PC-9 (cell line): ENCODE results near the gene H19. TPM values are rescaled to one million over a fixed set of nuclear protein-coding genes. Genes with fewer than 3 reads are reported as not detected.

Source experiments
- BruUV-seq: library from RNA; stranded (reverse); fragments of 400-500 nt; replicated peaks from 2 replicates; lab custom pipeline; 2021; lab: Mats Ljungman, UMichigan
- CTCF ChIA-PET: fragments of 300-600 bp; sonication (Branson Sonifier 250); formaldehyde crosslinking; loops from one replicate; lab custom pipeline; 2022; ENCODE audit warnings: antibody characterized with exemption; lab: Charles Lee
- POLR2A ChIA-PET: fragments of 300-600 bp; sonication (Branson Sonifier 250); formaldehyde crosslinking; loops from one replicate; lab custom pipeline; 2022; ENCODE audit warnings: antibody characterized with exemption; ENCODE audit not compliant: unreplicated experiment; lab: Charles Lee
- DNase-seq, 2 experiments: peaks; one replicate each; pipeline versions ENCODE4 v3.0.0 to v3.0.0-alpha.2; 2015 to 2022; ENCODE audit warnings: mixed read lengths in 1 of 2
- H2AFZ ChIP-seq: fragments of 200-600 bp; sonication (generic); 2 replicates; pipeline ENCODE4 v1.8.1; 2017; ENCODE audit warnings: antibody characterized with exemption
- H3F3A ChIP-seq: fragments of 200-600 bp; sonication (generic); 2 replicates; pipeline ENCODE4 v1.8.1; 2017; ENCODE audit warnings: antibody characterized with exemption, mild to moderate bottlenecking, low read depth; ENCODE audit not compliant: insufficient read depth
- H3K27ac ChIP-seq: fragments of 200-600 bp; sonication (generic); 2 replicates; pipeline ENCODE4 v1.6.1; 2016; ENCODE audit warnings: mixed run types
- H3K27me3 ChIP-seq: fragments of 200-600 bp; sonication (generic); 2 replicates; pipeline ENCODE4 v1.6.1; 2016; ENCODE audit warnings: low read depth, mixed run types; ENCODE audit not compliant: insufficient read depth
- H3K36me3 ChIP-seq: fragments of 200-600 bp; sonication (generic); 2 replicates; pipeline ENCODE4 v1.6.1; 2016; ENCODE audit warnings: low read depth, mixed run types
- H3K4me1 ChIP-seq: fragments of 200-600 bp; sonication (generic); replicated peaks from 2 replicates; pipeline ENCODE4 v1.6.1; 2016; ENCODE audit warnings: mixed run types; ENCODE audit not compliant: insufficient read depth
- H3K4me2 ChIP-seq: fragments of 200-600 bp; sonication (generic); 2 replicates; pipeline ENCODE4 v1.6.1; 2017; ENCODE audit warnings: mixed run types
- H3K4me3 ChIP-seq: fragments of 200-600 bp; sonication (generic); 2 replicates; pipeline ENCODE4 v1.6.1; 2016; ENCODE audit warnings: mixed run types
- H3K79me2 ChIP-seq: fragments of 200-600 bp; sonication (generic); 2 replicates; pipeline ENCODE4 v1.6.1; 2017; ENCODE audit warnings: low read depth, mixed run types
- H3K9me2 ChIP-seq: fragments of 200-600 bp; sonication (generic); 2 replicates; pipeline ENCODE4 v1.8.1; 2017; ENCODE audit warnings: mild to moderate bottlenecking; ENCODE audit not compliant: insufficient read depth
- H3K9me3 ChIP-seq: fragments of 200-600 bp; sonication (generic); 2 replicates; pipeline ENCODE4 v1.8.1; 2016; ENCODE audit warnings: low read depth; ENCODE audit not compliant: insufficient read depth
- H4K20me1 ChIP-seq: fragments of 200-600 bp; sonication (generic); 2 replicates; pipeline ENCODE4 v1.8.1; 2017; ENCODE audit not compliant: insufficient read depth
- EZH2 ChIP-seq: fragments of 200-600 bp; sonication (generic); IDR thresholded peaks from 2 replicates; pipeline ENCODE4 v1.8.0; 2017; ENCODE audit warnings: antibody characterized with exemption, low read depth
- intact Hi-C: fragments of 100-400 bp; cut with micrococcal nuclease; formaldehyde crosslinking; loops from one replicate; pipeline ENCODE4 v1.10.0; 2022; ENCODE audit not compliant: unreplicated experiment
- total RNA-seq: library from RNA; stranded (reverse); gene quantifications from 2 replicates; pipeline ENCODE4 v1.2.3, GENCODE V29; 2021
- TF ChIP-seq, protein P1 (sequence below): fragments of 200-600 bp; sonication (generic); conservative IDR thresholded peaks from 2 replicates; pipeline ENCODE4 v1.6.1; 2017; ENCODE audit warnings: mixed run types, antibody characterized with exemption, mild to moderate bottlenecking, moderate library complexity

H19 gene
- total RNA-seq, 1 experiment from 2014 or later: 0.26 TPM

DNA sequence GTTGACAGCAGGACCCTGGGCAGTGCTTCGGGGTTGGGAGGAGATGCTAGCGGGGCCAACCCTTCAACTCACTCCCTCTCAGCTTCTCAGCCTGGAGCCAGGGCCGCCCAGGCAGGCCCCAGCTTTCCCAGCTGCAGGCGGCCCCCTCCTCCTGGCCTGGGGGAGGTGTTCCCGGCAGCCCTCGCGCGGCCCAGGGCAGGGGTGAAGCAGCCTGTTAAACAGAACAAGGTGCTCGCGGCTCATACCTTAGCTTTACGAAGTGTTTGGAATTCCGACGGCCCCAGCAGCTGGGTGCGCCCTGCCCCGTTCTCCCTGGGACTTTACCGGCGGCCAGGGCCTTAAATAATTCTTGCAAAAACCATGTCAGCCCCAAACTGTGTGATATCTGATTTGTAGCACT, 33.3 kb downstream of the H19 start:
- intact Hi-C loops: no loop called here
- no peak for TF ChIP-seq EZH2
- no peaks in the 10 kb centered on the region for H3K27me3 ChIP-seq
- no peaks in the 10 kb centered on the region for H4K20me1 ChIP-seq
- ChIA-PET POLR2A (no interaction called here), CTCF (no interaction called here)
- H3K4me1 ChIP-seq: no peaks in the 10 kb centered on the region
- no peaks in the 10 kb centered on the region for H3K36me3 ChIP-seq
- H3K4me2 ChIP-seq: no peak overlapping the region
- no peaks in the 10 kb centered on the region for H3K79me2 ChIP-seq
- no peaks in the 10 kb centered on the region for H3K9me2 ChIP-seq
- no peaks in the 10 kb centered on the region for H3K9me3 ChIP-seq
- no peak for DNase-seq
- BruUV-seq: no TSS peak
- no peaks in the 10 kb centered on the region for H3F3A ChIP-seq
- no peak overlapping the region for H2AFZ ChIP-seq
- no peak overlapping the region for H3K4me3 ChIP-seq
- no peak overlapping the region for H3K27ac ChIP-seq

DNA sequence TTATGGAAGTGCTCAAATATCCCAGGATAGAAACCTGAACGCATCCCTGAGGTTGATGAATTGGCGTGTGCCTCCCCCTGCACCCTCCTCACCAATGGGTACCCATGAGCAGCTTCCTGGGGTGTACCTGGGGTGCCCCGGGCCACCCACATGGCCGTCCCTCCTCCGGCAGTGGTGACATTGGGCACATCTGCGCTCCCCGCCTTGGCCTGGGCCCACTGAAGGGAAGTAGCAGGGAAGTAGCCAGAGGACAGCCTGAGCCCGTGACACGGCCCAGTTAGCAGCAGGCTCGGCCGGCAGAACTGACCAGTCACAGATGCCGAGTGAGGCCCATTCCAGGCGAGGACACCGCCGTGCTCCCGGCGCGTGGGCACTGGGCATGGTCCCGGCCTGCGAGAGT, 33.8 kb downstream of the H19 start:
- Histone ChIP-seq H3K9me2 (no peaks in the 10 kb centered on the region), H3K27me3 (no peaks in the 10 kb centered on the region), H2AFZ (no peak overlapping the region), H3K9me3 (no peaks in the 10 kb centered on the region), H3K36me3 (no peaks in the 10 kb centered on the region), H4K20me1 (no peaks in the 10 kb centered on the region), H3K27ac (no peak overlapping the region), H3K4me3 (no peak overlapping the region), H3F3A (no peaks in the 10 kb centered on the region), H3K4me1 (no peaks in the 10 kb centered on the region), H3K4me2 (no peak overlapping the region), H3K79me2 (no peaks in the 10 kb centered on the region)
- TF ChIP-seq EZH2: no peak
- TF ChIP-seq, protein P1, sequence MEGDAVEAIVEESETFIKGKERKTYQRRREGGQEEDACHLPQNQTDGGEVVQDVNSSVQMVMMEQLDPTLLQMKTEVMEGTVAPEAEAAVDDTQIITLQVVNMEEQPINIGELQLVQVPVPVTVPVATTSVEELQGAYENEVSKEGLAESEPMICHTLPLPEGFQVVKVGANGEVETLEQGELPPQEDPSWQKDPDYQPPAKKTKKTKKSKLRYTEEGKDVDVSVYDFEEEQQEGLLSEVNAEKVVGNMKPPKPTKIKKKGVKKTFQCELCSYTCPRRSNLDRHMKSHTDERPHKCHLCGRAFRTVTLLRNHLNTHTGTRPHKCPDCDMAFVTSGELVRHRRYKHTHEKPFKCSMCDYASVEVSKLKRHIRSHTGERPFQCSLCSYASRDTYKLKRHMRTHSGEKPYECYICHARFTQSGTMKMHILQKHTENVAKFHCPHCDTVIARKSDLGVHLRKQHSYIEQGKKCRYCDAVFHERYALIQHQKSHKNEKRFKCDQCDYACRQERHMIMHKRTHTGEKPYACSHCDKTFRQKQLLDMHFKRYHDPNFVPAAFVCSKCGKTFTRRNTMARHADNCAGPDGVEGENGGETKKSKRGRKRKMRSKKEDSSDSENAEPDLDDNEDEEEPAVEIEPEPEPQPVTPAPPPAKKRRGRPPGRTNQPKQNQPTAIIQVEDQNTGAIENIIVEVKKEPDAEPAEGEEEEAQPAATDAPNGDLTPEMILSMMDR: no peak
- intact Hi-C loops: no loop called here
- ChIA-PET POLR2A (no interaction called here), CTCF (no interaction called here)
- BruUV-seq: no TSS peak
- DNase-seq: no peak

DNA sequence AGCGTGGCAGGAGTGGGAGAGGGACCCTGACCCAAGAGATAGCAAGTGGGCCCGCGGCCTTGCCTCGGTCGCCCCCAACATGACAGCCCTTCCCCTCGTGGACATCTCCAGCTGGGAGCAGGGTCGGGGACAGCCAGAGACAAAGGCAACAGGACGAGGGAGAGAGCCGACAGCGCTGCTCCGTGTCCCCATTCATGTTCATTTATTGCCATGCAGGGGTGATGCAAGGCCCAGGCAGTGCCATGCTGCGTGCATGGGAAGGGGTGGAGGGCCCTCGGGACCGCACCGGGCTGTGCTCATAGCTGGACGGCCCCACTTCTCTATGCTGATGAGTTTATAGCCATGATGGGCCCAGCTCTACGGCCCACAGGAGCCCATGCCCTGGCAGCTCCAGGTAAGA, 37.9 kb downstream of the H19 start:
- no peak for DNase-seq
- TF ChIP-seq, protein P1: no peak
- TF ChIP-seq EZH2: no peak
- no peak overlapping the region for H3K27ac ChIP-seq
- no peak overlapping the region for H2AFZ ChIP-seq
- CTCF ChIA-PET: no interaction called here
- POLR2A ChIA-PET: no interaction called here
- no peaks in the 10 kb centered on the region for H4K20me1 ChIP-seq
- H3K4me2 ChIP-seq: no peak overlapping the region
- H3K9me2 ChIP-seq: no peaks in the 10 kb centered on the region
- BruUV-seq: no TSS peak
- H3K4me3 ChIP-seq: no peak overlapping the region
- no peaks in the 10 kb centered on the region for H3K27me3 ChIP-seq
- H3K36me3 ChIP-seq: no peaks in the 10 kb centered on the region
- H3F3A ChIP-seq: no peaks in the 10 kb centered on the region
- H3K4me1 ChIP-seq: no peaks in the 10 kb centered on the region
- intact Hi-C loops: no loop called here
- no peaks in the 10 kb centered on the region for H3K79me2 ChIP-seq
- H3K9me3 ChIP-seq: no peaks in the 10 kb centered on the region

DNA sequence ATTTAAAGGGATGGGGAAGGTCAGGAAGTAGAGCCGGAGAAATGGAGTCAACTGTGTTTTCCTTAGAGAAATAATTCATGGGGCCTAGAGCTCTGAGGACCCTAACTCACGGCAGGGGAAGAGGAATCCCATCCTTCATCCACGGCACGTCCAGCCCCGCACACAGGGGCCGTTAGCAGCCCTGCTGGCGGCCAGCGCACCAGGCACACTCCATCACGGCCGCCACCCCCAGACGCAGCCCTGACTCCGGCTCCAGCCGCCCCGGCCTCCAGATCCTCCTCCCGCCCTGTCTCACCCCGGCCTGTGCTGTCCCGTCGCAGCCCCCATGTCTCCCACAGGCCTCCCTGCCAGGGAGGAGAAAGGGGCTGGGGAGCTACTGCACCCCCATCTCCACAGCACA, 39.3 kb downstream of the H19 start:
- H3K27ac ChIP-seq: no peak overlapping the region
- no peak for DNase-seq
- H3K36me3 ChIP-seq: no peaks in the 10 kb centered on the region
- no peaks in the 10 kb centered on the region for H4K20me1 ChIP-seq
- no peak overlapping the region for H2AFZ ChIP-seq
- TF ChIP-seq, protein P1: no peak
- no peak for TF ChIP-seq EZH2
- no TSS peak for BruUV-seq
- H3K4me1 ChIP-seq: no peaks in the 10 kb centered on the region
- intact Hi-C loops: no loop called here
- H3K79me2 ChIP-seq: no peaks in the 10 kb centered on the region
- no peaks in the 10 kb centered on the region for H3K9me2 ChIP-seq
- CTCF ChIA-PET: no interaction called here
- H3F3A ChIP-seq: no peaks in the 10 kb centered on the region
- no peak overlapping the region for H3K4me2 ChIP-seq
- POLR2A ChIA-PET: no interaction called here
- H3K4me3 ChIP-seq: no peak overlapping the region
- H3K27me3 ChIP-seq: no peaks in the 10 kb centered on the region
- no peaks in the 10 kb centered on the region for H3K9me3 ChIP-seq
